T-helper 17 cell (primary cell): ENCODE data around the gene AUTS2. TPM values are rescaled to one million over a fixed set of nuclear protein-coding genes. Genes with fewer than 3 reads are reported as not detected.

Experiments
- ATAC-seq: fragments of 150-1000 bp; cut with Tn5 transposase; 2 replicates; pipeline ENCODE4 v1.10.0; 2021; ENCODE audit warnings: mild to moderate bottlenecking, moderate library complexity
- DNase-seq, 3 donors: peaks; one replicate each; pipeline versions ENCODE4 v3.0.0 to v3.0.0-alpha.2; 2020 to 2021
- H3K9me3 ChIP-seq: one replicate; pipeline ENCODE4 v1.7.0; 2013; ENCODE audit warnings: low read length, mild to moderate bottlenecking; ENCODE audit not compliant: control insufficient read depth, poor library complexity, severe bottlenecking
- H3K27ac Mint-ChIP-seq: one replicate; pipeline ENCODE4 v1.8.0; 2022; ENCODE audit warnings: mild to moderate bottlenecking, moderate library complexity, mixed read lengths
- H3K27me3 Mint-ChIP-seq: one replicate; pipeline ENCODE4 v1.8.0; 2022; ENCODE audit warnings: mixed read lengths
- H3K36me3 Mint-ChIP-seq: one replicate; pipeline ENCODE4 v1.8.0; 2022; ENCODE audit warnings: low read depth, mixed read lengths
- H3K4me1 Mint-ChIP-seq: one replicate; pipeline ENCODE4 v1.8.0; 2022; ENCODE audit warnings: mild to moderate bottlenecking, mixed read lengths
- H3K4me3 Mint-ChIP-seq: one replicate; pipeline ENCODE4 v1.8.0; 2022; ENCODE audit warnings: mild to moderate bottlenecking, moderate library complexity, mixed read lengths
- total RNA-seq, 4 donors: library from RNA in 2 of 4; stranded (reverse) in 2 of 4; gene quantifications; one replicate each; pipeline ENCODE4 v1.2.3 and lab custom pipeline; 2022 to 2026

AUTS2 gene
- total RNA-seq, 2 donors from 2014 or later, result 84.2 to 89.5 TPM

GRCh38 chr7:70836946-70837345 is 1238.7 kb downstream of the AUTS2 start:
- no peaks in the 10 kb centered on the region for H3K27me3 Mint-ChIP-seq
- no peak overlapping the region for H3K27ac Mint-ChIP-seq
- ATAC-seq, result no peak
- no peak for DNase-seq
- H3K4me3 Mint-ChIP-seq, result no peak overlapping the region
- H3K4me1 Mint-ChIP-seq, result no peaks in the 10 kb centered on the region
- no peaks in the 10 kb centered on the region for H3K36me3 Mint-ChIP-seq
- no peaks in the 10 kb centered on the region for H3K9me3 ChIP-seq

- H3K27ac Mint-ChIP-seq, result no peak overlapping the region
Measured at GRCh38 chr7:70837589-70837988, 1239.3 kb downstream of the AUTS2 start.

GRCh38 chr7:70838292-70838907 is 1240.1 kb downstream of the AUTS2 start:
- H3K4me3 Mint-ChIP-seq, result no peak overlapping the region
- no peaks in the 10 kb centered on the region for H3K4me1 Mint-ChIP-seq
- H3K27ac Mint-ChIP-seq, result no peak overlapping the region
- no peaks in the 10 kb centered on the region for H3K36me3 Mint-ChIP-seq
- no peaks in the 10 kb centered on the region for H3K27me3 Mint-ChIP-seq
- ATAC-seq (no peak), DNase-seq (no peak)
- H3K9me3 ChIP-seq, result no peaks in the 10 kb centered on the region

More at GRCh38 chr7:70837589-70837988, 1239.3 kb downstream of the AUTS2 start:
- DNase-seq, result no peak
- Mint-ChIP-seq H3K27me3 (no peaks in the 10 kb centered on the region), H3K4me3 (no peak overlapping the region), H3K4me1 (no peaks in the 10 kb centered on the region), H3K36me3 (no peaks in the 10 kb centered on the region)
- H3K9me3 ChIP-seq, result no peaks in the 10 kb centered on the region
- no peak for ATAC-seq
